SU-DHL-6 (cell line): ENCODE data around the gene VPS36.
"Not testable (repeated sequence)": the region's sequence is repeated elsewhere in the genome, so short reads cannot be mapped to it uniquely, and the experiment has no call there.

Source experiments
- H2AFZ ChIP-seq: fragments of 200-600 bp; sonication (generic); 2 replicates; pipeline ENCODE4 v1.6.1; 2014; ENCODE audit warnings: low read depth, mild to moderate bottlenecking, moderate library complexity, mixed read lengths, antibody characterized with exemption, low read length; ENCODE audit not compliant: severe bottlenecking
- H3F3A ChIP-seq: fragments of 200-600 bp; shearing (Covaris generic); 2 replicates; pipeline ENCODE4 v1.6.0; 2016; ENCODE audit warnings: antibody characterized with exemption, mild to moderate bottlenecking; ENCODE audit not compliant: insufficient read depth
- H3K27ac ChIP-seq: fragments of 200-600 bp; sonication (generic); 2 replicates; pipeline ENCODE4 v1.5.1; 2016; ENCODE audit warnings: low read depth, mild to moderate bottlenecking, low read length, moderate library complexity, mixed read lengths
- H3K27me3 ChIP-seq: fragments of 200-600 bp; sonication (generic), shearing (Covaris generic); 2 replicates; pipeline ENCODE4 v1.6.0; 2014; ENCODE audit warnings: mild to moderate bottlenecking, low read length
- H3K36me3 ChIP-seq: fragments of 200-600 bp; sonication (generic); 2 replicates; pipeline ENCODE4 v1.6.1; 2014; ENCODE audit warnings: mild to moderate bottlenecking, low read length, mixed read lengths
- H3K4me2 ChIP-seq: fragments of 300-600, 200-600 bp; shearing (Covaris generic), sonication (generic); 2 replicates; pipeline ENCODE4 v1.6.0; 2014; ENCODE audit warnings: low read length, low read depth, mild to moderate bottlenecking; ENCODE audit not compliant: poor library complexity, severe bottlenecking
- H3K4me3 ChIP-seq: fragments of 200-600 bp; sonication (generic); 2 replicates; pipeline ENCODE4 v1.5.1; 2014; ENCODE audit warnings: antibody characterized with exemption, low read length, mild to moderate bottlenecking, mixed read lengths; ENCODE audit not compliant: insufficient read depth, poor library complexity, severe bottlenecking
- H3K79me2 ChIP-seq: fragments of 200-600 bp; sonication (generic); 2 replicates; pipeline ENCODE4 v1.6.1; 2014; ENCODE audit warnings: mild to moderate bottlenecking, low read length, moderate library complexity; ENCODE audit not compliant: insufficient read depth
- H3K9ac ChIP-seq: fragments of 200-600 bp; sonication (generic); 2 replicates; pipeline ENCODE4 v1.7.0; 2014; ENCODE audit warnings: mild to moderate bottlenecking, low read length
- H3K9me2 ChIP-seq: fragments of 200-600 bp; sonication (generic); replicated peaks from 2 replicates; pipeline ENCODE4 v1.6.1; 2014; ENCODE audit warnings: low read length; ENCODE audit not compliant: insufficient read depth
- H3K9me3 ChIP-seq: fragments of 200-600 bp; sonication (generic); 2 replicates; pipeline ENCODE4 v1.6.1; 2014; ENCODE audit warnings: low read length, mixed read lengths; ENCODE audit not compliant: insufficient read depth
- H4K20me1 ChIP-seq: fragments of 200-600 bp; sonication (generic); 2 replicates; pipeline ENCODE4 v1.6.1; 2014; ENCODE audit warnings: low read depth, mild to moderate bottlenecking, antibody characterized with exemption, low read length, moderate library complexity, mixed read lengths
- EZH2phosphoT487 ChIP-seq: fragments of 200-600 bp; sonication (generic), shearing (Covaris generic); conservative IDR thresholded peaks from 2 replicates; pipeline ENCODE4 v1.6.1; 2018; ENCODE audit warnings: mild to moderate bottlenecking, antibody characterized with exemption, low read length, moderate library complexity, mixed read lengths
- TF ChIP-seq, protein P1 (sequence below): fragments of 200-600 bp; sonication (generic); IDR thresholded peaks from one replicate; pipeline ENCODE4 v1.5.1; 2017; ENCODE audit warnings: antibody characterized with exemption, mild to moderate bottlenecking, low read length, moderate library complexity; ENCODE audit not compliant: insufficient read depth, poor library complexity, severe bottlenecking

The VPS36 gene

DNA sequence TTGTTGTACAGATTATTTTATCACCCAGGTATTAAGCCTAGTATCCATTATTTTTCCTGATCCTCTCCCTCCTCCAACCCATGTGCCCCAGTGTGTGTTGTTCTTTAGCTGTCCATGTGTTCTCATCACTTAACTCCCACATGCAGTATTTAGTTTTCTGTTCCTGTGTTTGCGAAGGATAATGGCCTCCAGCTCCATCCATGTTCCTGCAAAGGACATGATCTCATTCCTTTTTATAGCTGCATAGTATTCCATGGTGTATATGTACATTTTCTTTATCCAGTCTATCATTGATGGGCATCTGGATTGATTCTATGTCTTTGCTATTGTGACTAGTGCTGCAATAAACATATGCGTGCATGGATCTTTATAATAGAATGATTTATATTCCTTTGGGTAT lies 18.1 kb upstream of the VPS36 start:
- peaks cover 28% of the 10 kb centered on the region; the same call in 1 of the 2 replicates for H4K20me1 ChIP-seq

DNA sequence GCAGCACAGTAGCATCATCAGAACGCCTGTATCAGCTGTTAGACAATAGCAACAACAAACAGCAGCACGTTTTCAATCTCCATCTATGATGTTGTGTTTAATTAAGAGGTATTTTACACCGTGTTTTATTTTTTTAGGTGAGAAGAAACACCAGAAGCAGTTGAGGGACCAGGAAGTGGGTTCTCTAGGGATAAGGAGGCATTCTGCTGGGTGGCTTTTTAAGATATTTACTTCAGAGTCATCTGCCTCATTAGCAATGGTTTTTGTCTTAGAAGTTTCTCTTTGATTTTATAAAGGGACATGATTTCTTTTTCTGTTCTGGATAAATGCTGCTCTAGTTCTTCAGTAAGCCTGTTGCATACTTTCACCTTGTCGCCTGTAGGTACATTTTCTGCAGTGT lies 13.1 kb upstream of the VPS36 start:
- no peak overlapping the region for H3K27ac ChIP-seq
- peaks cover 71% of the 10 kb centered on the region for H3K36me3 ChIP-seq
- H3K9me3 ChIP-seq = no peaks in the 10 kb centered on the region
- H3K9ac ChIP-seq = no peak overlapping the region
- no peaks in the 10 kb centered on the region for H3K9me2 ChIP-seq
- no peak for TF ChIP-seq EZH2phosphoT487
- TF ChIP-seq, protein P1, sequence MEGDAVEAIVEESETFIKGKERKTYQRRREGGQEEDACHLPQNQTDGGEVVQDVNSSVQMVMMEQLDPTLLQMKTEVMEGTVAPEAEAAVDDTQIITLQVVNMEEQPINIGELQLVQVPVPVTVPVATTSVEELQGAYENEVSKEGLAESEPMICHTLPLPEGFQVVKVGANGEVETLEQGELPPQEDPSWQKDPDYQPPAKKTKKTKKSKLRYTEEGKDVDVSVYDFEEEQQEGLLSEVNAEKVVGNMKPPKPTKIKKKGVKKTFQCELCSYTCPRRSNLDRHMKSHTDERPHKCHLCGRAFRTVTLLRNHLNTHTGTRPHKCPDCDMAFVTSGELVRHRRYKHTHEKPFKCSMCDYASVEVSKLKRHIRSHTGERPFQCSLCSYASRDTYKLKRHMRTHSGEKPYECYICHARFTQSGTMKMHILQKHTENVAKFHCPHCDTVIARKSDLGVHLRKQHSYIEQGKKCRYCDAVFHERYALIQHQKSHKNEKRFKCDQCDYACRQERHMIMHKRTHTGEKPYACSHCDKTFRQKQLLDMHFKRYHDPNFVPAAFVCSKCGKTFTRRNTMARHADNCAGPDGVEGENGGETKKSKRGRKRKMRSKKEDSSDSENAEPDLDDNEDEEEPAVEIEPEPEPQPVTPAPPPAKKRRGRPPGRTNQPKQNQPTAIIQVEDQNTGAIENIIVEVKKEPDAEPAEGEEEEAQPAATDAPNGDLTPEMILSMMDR = no peak
- peaks cover 28% of the 10 kb centered on the region for H4K20me1 ChIP-seq
- H3K27me3 ChIP-seq = no peaks in the 10 kb centered on the region
- H3K79me2 ChIP-seq = peaks cover 71% of the 10 kb centered on the region
- H3K4me3 ChIP-seq = no peak overlapping the region
- H2AFZ ChIP-seq = no peak overlapping the region
- H3K4me2 ChIP-seq = no peak overlapping the region
- peaks cover 6% of the 10 kb centered on the region; the same call in 1 of the 2 replicates for H3F3A ChIP-seq

More for the DNA sequence above, 18.1 kb upstream of the VPS36 start:
- not testable (repeated sequence) for H3F3A ChIP-seq, H2AFZ ChIP-seq, H3K4me2 ChIP-seq, H3K9me3 ChIP-seq, H3K4me3 ChIP-seq, H3K9me2 ChIP-seq, H3K27ac ChIP-seq, H3K27me3 ChIP-seq, H3K9ac ChIP-seq
- H3K36me3 ChIP-seq = peaks cover 71% of the 10 kb centered on the region
- H3K79me2 ChIP-seq = peaks cover 33% of the 10 kb centered on the region

- Histone ChIP-seq H3K36me3 (peaks cover 74% of the 10 kb centered on the region), H3K4me3 (no peak overlapping the region), H3K79me2 (peaks cover 84% of the 10 kb centered on the region)
Observed at GRCh38 chr13:52461265-52461664, 10.8 kb upstream of the VPS36 start.

GRCh38 chr13:52459668-52460067 lies 9.2 kb upstream of the VPS36 start:
- H3K4me3 ChIP-seq = no peak overlapping the region
- peaks cover 11% of the 10 kb centered on the region for H3F3A ChIP-seq
- H4K20me1 ChIP-seq = peaks cover 20% of the 10 kb centered on the region
- H3K9ac ChIP-seq = no peak overlapping the region
- no peak for TF ChIP-seq EZH2phosphoT487
- TF ChIP-seq, protein P1 = no peak
- no peak overlapping the region for H2AFZ ChIP-seq
- H3K9me3 ChIP-seq = no peaks in the 10 kb centered on the region
- no peaks in the 10 kb centered on the region for H3K27me3 ChIP-seq
- no peak overlapping the region for H3K27ac ChIP-seq
- peaks cover 84% of the 10 kb centered on the region for H3K79me2 ChIP-seq
- H3K36me3 ChIP-seq = peaks cover 60% of the 10 kb centered on the region
- no peak overlapping the region for H3K4me2 ChIP-seq
- no peaks in the 10 kb centered on the region for H3K9me2 ChIP-seq

More at GRCh38 chr13:52461265-52461664, 10.8 kb upstream of the VPS36 start:
- peaks cover 31% of the 10 kb centered on the region for H4K20me1 ChIP-seq
- H3K9ac ChIP-seq = no peak overlapping the region
- TF ChIP-seq, protein P1 = no peak
- TF ChIP-seq EZH2phosphoT487 = no peak
- H2AFZ ChIP-seq = no peak overlapping the region
- no peaks in the 10 kb centered on the region for H3K27me3 ChIP-seq
- no peak overlapping the region for H3K4me2 ChIP-seq
- H3K9me3 ChIP-seq = no peaks in the 10 kb centered on the region
- no peaks in the 10 kb centered on the region for H3K9me2 ChIP-seq
- H3F3A ChIP-seq = peaks cover 6% of the 10 kb centered on the region; the same call in 1 of the 2 replicates
- no peak overlapping the region for H3K27ac ChIP-seq
